HCT116 (cell line): ENCODE results near the gene SMARCD2. TPM values are rescaled to one million over a fixed set of nuclear protein-coding genes. Genes with fewer than 3 reads are reported as not detected.
A peak's percentile ranks its signal among the peaks of the same experiment; 100 is the strongest.
"Not testable (repeated sequence)": the region's sequence is repeated elsewhere in the genome, so short reads cannot be mapped to it uniquely, and the experiment has no call there.

Experiments
- ATAC-seq: fragments of 200-7000 bp; cut with Tn5 transposase; 2 replicates; pipeline ENCODE4 v1.9.1; 2020; ENCODE audit warnings: mild to moderate bottlenecking, moderate library complexity
- BruUV-seq: library from RNA; stranded (reverse); fragments of 400-500 nt; replicated peaks from 2 replicates; lab custom pipeline; 2021; lab: Mats Ljungman, UMichigan
- CTCF ChIA-PET: fragments of 300-600 bp; sonication (Branson Sonifier 250); formaldehyde crosslinking; loops from one replicate; lab custom pipeline; 2021; ENCODE audit warnings: antibody characterized with exemption; lab: Charles Lee
- POLR2A ChIA-PET: fragments of 300-600, 350-600 bp; sonication (Branson Sonifier 250); formaldehyde crosslinking; loops from one replicate; lab custom pipeline; 2021; ENCODE audit warnings: antibody characterized with exemption; lab: Charles Lee
- RAD21 ChIA-PET, 2 experiments: fragments of 300-600 bp; sonication (Branson Sonifier 250); formaldehyde crosslinking; loops; one replicate each; lab custom pipeline; 2023; ENCODE audit warnings: low total read pairs in 2 of 2; ENCODE audit not compliant: uncharacterized antibody in 2 of 2, unreplicated experiment in 2 of 2, low non-redundant PET in 1 of 2; lab: Charles Lee
- DNase-seq: peaks from one replicate; pipeline ENCODE4 v3.0.0-alpha.2; 2010; ENCODE audit warnings: low read depth, low spot score
- H2AFZ ChIP-seq: fragments of 200-600 bp; shearing (Covaris generic), sonication (generic); 2 replicates; pipeline ENCODE4 v1.6.1; 2017; ENCODE audit warnings: low read depth, mixed run types, mixed read lengths, antibody characterized with exemption, low read length; ENCODE audit not compliant: poor library complexity, severe bottlenecking
- H3K27ac ChIP-seq: 2 replicates; pipeline ENCODE4 v1.5.1; 2012; ENCODE audit warnings: low read depth, low read length
- H3K27me3 ChIP-seq: fragments of 200-600 bp; sonication (generic); 2 replicates; pipeline ENCODE4 v1.6.1; 2016; ENCODE audit warnings: mixed run types, low read length, mixed read lengths; ENCODE audit not compliant: insufficient read depth
- H3K36me3 ChIP-seq, 2 experiments: fragments of 200-500 bp in 1 of 2; fragments of 200-600 bp in 1 of 2; sonication (Bioruptor generic) in 1 of 2; sonication (generic) in 1 of 2; 2 replicates each; pipeline versions ENCODE4 v1.5.1 to v1.6.1; 2014 to 2016; ENCODE audit warnings: low read length in 2 of 2, inconsistent platforms in 1 of 2, mixed read lengths in 1 of 2, mixed run types in 1 of 2; ENCODE audit not compliant: insufficient read depth in 2 of 2, control insufficient read depth in 1 of 2
- H3K4me1 ChIP-seq, 2 experiments: fragments of 200-600 bp in 1 of 2; sonication (generic) in 1 of 2; 2 replicates each; pipeline versions ENCODE4 v1.5.1 to v1.6.1; 2012 to 2017; ENCODE audit warnings: low read length in 2 of 2, inconsistent platforms in 1 of 2, mild to moderate bottlenecking in 1 of 2, mixed read lengths in 1 of 2, mixed run types in 1 of 2, moderate library complexity in 1 of 2; ENCODE audit not compliant: insufficient read depth in 2 of 2, control insufficient read depth in 1 of 2
- H3K4me2 ChIP-seq: fragments of 200-600 bp; sonication (generic); 2 replicates; pipeline ENCODE4 v1.6.1; 2017; ENCODE audit warnings: mixed run types, low read length, mixed read lengths
- H3K4me3 ChIP-seq, 2 experiments: fragments of 200-600 bp in 1 of 2; sonication (generic) in 1 of 2; replicated peaks in 1 of 2; 2 replicates each; pipeline ENCODE4 v1.5.1; 2011 to 2016; ENCODE audit warnings: low read length in 2 of 2, control low read depth in 1 of 2, low read depth in 1 of 2, mild to moderate bottlenecking in 1 of 2, mixed read lengths in 1 of 2, mixed run types in 1 of 2
- H3K79me2 ChIP-seq: fragments of 200-600 bp; sonication (generic); 2 replicates; pipeline ENCODE4 v1.6.1; 2017; ENCODE audit warnings: mild to moderate bottlenecking, mixed run types, low read length, moderate library complexity, mixed read lengths; ENCODE audit not compliant: insufficient read depth
- H3K9ac ChIP-seq: fragments of 200-600 bp; sonication (generic); 2 replicates; pipeline ENCODE4 v1.6.1; 2016; ENCODE audit warnings: low read length, mixed read lengths
- H3K9me2 ChIP-seq: fragments of 200-600 bp; sonication (generic), shearing (Covaris generic); 2 replicates; pipeline ENCODE4 v1.6.1; 2017; ENCODE audit warnings: mixed run types, mild to moderate bottlenecking, moderate library complexity; ENCODE audit not compliant: insufficient read depth
- H3K9me3 ChIP-seq, 2 experiments: fragments of 200-500 bp in 1 of 2; fragments of 200-600 bp in 1 of 2; sonication (Bioruptor generic) in 1 of 2; sonication (generic) in 1 of 2; 2 replicates each; pipeline ENCODE4 v1.6.1; 2014 to 2017; ENCODE audit warnings: low read length in 2 of 2, mixed read lengths in 2 of 2, inconsistent platforms in 1 of 2, low read depth in 1 of 2, mild to moderate bottlenecking in 1 of 2, mixed run types in 1 of 2, moderate library complexity in 1 of 2; ENCODE audit not compliant: control insufficient read depth in 1 of 2, insufficient read depth in 1 of 2
- H4K20me1 ChIP-seq: fragments of 200-600 bp; sonication (generic), shearing (Covaris generic); 2 replicates; pipeline ENCODE4 v1.6.1; 2017; ENCODE audit warnings: mixed run types, mild to moderate bottlenecking, moderate library complexity; ENCODE audit not compliant: insufficient read depth
- intact Hi-C: fragments of 100-400 bp; cut with micrococcal nuclease; formaldehyde crosslinking; loops from 2 replicates; pipeline ENCODE4 v1.10.0; 2022
- total RNA-seq: library from RNA; stranded (reverse); gene quantifications from one replicate; pipeline ENCODE4 v1.2.1, GENCODE V29; 2021; ENCODE audit not compliant: unreplicated experiment

The SMARCD2 gene
- total RNA-seq, 1 experiment from 2014 or later = 168 TPM

DNA sequence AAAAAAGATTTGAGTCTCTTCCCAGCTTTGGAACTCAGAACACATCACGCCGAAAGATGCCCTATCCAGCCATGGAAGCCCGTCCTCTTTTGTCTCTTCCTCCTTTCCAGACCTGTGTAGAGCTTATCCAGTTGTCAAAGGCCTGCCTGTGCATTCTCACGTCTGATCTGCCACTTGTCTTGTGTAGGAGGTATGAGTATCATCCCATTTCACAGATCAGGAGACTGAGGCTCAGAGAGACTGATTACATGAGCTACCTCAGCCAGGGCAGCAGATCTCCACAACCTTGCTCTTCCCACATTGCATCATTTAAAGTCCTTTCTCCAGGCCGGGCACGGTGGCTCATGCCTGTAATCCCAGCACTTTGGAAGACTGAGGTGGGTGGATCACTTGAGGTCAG is 32.2 kb upstream of the SMARCD2 start:
- H3K27ac ChIP-seq, RAD21 ChIA-PET, BruUV-seq, H3K4me1 ChIP-seq, H3K9me3 ChIP-seq, POLR2A ChIA-PET, H3K4me2 ChIP-seq, H3K36me3 ChIP-seq, intact Hi-C loops, H3K9me2 ChIP-seq, H3K4me3 ChIP-seq, H2AFZ ChIP-seq, H3K27me3 ChIP-seq, ATAC-seq, DNase-seq, H4K20me1 ChIP-seq, H3K79me2 ChIP-seq, H3K9ac ChIP-seq: not testable (repeated sequence)
- CTCF ChIA-PET = interaction anchor here (0.8 kb wide), 1 partner anchor 259 kb away, joined by 4 read pairs; no protein-coding TSS in a partner anchor

DNA sequence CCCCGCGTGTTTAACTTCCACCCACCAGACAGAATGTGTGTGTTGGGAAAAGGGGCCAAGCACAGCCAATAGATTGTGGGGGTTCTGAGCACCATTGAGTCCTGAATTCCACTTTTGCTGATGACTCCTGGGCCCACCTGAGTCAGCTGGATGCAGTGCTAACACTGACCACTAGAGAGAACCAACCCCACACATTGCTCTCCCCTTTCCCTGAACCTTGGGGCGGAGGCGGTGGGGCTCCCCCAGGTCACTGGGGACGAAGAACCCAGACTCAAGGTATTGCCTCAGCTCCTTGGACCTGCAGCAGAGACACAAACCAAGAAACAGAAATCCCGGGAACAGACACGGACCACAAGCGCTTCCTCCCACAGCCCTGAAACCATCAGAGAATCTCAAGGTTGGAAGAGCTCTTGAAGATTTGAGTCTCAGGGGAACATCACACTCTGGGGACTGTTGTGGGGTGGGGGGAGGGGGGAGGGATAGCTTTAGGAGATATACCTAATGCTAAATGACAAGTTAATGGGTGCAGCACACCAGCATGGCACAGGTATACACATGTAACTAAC is 31.7 kb upstream of the SMARCD2 start:
- H4K20me1 ChIP-seq, RAD21 ChIA-PET, DNase-seq, BruUV-seq, H2AFZ ChIP-seq, H3K9me3 ChIP-seq, H3K27ac ChIP-seq, H3K4me1 ChIP-seq, H3K9ac ChIP-seq, POLR2A ChIA-PET, H3K4me2 ChIP-seq, H3K36me3 ChIP-seq, H3K79me2 ChIP-seq, H3K4me3 ChIP-seq, H3K27me3 ChIP-seq, H3K9me2 ChIP-seq, intact Hi-C loops: not testable (repeated sequence)
- ATAC-seq = peak; percentile 79
- CTCF ChIA-PET = interaction anchor here (0.8 kb wide), 1 partner anchor 259 kb away, joined by 4 read pairs; no protein-coding TSS in a partner anchor

DNA sequence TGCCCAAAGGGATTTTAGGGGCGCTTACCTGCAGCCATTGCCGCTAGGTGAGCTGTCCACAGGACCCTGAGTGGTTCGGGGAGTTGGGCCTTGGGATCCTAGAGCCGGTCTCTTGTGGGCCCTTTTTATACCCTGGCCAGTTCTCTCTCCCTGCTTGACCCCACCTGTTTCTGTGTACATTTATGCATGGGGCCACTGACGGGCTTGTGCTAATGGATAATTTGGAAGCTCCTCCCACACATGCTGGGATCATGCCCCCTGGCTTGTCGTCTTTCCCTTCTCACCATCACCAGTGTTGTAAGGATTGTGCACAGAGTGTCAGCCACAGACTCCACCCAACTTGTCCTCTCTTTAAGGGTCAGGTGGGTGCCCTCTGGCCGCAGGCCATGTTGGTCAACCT is 31.1 kb upstream of the SMARCD2 start, which contains the start of gene CSH2:
Gene CSH2 (minus strand): TSS at position 101 of the 400 bp plus-strand sequence. CDS start 63 bp downstream, at position 38.
- BruUV-seq, H3K27me3 ChIP-seq, H3K4me1 ChIP-seq, H3K36me3 ChIP-seq, H3K79me2 ChIP-seq, H3K27ac ChIP-seq, H3K9ac ChIP-seq, H4K20me1 ChIP-seq, POLR2A ChIA-PET, H3K4me2 ChIP-seq, intact Hi-C loops, H3K9me3 ChIP-seq, H2AFZ ChIP-seq, H3K4me3 ChIP-seq, ATAC-seq, DNase-seq, H3K9me2 ChIP-seq, CTCF ChIA-PET, RAD21 ChIA-PET: not testable (repeated sequence)

DNA sequence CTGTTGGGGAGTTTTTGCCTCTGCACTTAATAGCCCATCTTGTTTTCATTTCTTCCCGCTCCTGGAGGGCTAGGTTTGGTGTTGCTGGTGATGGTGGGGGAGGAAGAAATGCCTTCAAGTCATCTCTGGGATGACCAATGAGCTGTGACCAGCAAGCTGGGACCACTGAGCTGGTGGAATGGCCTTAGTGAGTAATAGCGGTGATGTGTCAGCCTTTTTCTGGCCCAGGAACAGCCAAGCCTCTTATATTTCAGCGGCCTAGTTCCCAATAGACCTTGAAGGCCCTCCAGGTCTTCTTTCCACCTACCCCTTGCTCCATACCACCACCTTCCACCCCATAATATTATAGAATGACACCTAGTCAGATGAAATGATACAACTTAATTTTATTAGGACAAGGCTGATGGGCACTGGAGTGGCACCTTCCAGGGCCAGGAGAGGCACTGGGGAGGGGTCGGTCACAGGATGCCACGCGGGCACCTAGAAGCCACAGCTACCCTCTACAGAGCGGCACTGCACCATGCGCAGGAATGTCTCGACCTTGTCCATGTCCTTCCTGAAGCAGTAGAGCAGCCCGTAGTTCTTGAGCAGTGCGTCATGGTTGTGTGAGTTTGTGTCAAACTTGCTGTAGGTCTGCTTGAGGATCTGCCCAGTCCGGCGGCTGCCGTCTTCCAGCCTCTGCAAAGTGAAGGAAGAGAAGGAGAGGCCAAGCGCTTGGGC is 29.3 kb upstream of the SMARCD2 start:
- intact Hi-C loops, H3K4me2 ChIP-seq, RAD21 ChIA-PET, DNase-seq, H3K79me2 ChIP-seq, CTCF ChIA-PET, H3K27ac ChIP-seq, H3K9me2 ChIP-seq, H3K4me3 ChIP-seq, H3K9ac ChIP-seq, H3K4me1 ChIP-seq, H2AFZ ChIP-seq, H3K36me3 ChIP-seq, H3K9me3 ChIP-seq, ATAC-seq, POLR2A ChIA-PET, H3K27me3 ChIP-seq, H4K20me1 ChIP-seq, BruUV-seq: not testable (repeated sequence)
